Measurements from ENCODE around the gene LARGE1.

DNA sequence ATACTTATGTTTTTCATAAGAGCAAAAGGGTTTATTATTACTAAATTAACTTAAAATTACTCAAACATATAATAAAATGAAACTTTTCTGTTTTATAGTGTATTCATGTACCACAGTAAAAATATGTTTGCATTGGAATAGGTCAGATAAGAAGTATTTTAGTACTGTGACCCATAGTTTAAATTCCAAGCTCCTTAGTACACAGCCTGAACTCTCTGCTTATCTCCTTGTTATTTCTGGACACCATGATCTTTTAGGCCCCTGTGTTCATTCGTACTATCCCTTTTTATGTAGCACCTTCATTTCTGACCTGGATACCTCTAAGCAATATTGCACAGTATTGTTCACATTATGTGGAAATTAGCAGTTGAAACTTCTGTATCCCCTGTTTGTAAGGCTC lies 565.3 kb downstream of the LARGE1 start:
- TF ChIP-seq POLR2AphosphoS5 (IDR thresholded peaks at IDR 0.05; ENCODE audit: low read depth, low read length), result no peak
- TF ChIP-seq, protein P1, sequence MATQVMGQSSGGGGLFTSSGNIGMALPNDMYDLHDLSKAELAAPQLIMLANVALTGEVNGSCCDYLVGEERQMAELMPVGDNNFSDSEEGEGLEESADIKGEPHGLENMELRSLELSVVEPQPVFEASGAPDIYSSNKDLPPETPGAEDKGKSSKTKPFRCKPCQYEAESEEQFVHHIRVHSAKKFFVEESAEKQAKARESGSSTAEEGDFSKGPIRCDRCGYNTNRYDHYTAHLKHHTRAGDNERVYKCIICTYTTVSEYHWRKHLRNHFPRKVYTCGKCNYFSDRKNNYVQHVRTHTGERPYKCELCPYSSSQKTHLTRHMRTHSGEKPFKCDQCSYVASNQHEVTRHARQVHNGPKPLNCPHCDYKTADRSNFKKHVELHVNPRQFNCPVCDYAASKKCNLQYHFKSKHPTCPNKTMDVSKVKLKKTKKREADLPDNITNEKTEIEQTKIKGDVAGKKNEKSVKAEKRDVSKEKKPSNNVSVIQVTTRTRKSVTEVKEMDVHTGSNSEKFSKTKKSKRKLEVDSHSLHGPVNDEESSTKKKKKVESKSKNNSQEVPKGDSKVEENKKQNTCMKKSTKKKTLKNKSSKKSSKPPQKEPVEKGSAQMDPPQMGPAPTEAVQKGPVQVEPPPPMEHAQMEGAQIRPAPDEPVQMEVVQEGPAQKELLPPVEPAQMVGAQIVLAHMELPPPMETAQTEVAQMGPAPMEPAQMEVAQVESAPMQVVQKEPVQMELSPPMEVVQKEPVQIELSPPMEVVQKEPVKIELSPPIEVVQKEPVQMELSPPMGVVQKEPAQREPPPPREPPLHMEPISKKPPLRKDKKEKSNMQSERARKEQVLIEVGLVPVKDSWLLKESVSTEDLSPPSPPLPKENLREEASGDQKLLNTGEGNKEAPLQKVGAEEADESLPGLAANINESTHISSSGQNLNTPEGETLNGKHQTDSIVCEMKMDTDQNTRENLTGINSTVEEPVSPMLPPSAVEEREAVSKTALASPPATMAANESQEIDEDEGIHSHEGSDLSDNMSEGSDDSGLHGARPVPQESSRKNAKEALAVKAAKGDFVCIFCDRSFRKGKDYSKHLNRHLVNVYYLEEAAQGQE (IDR thresholded peaks at IDR 0.05; ENCODE audit: insufficient read depth in 1 of 2, low read depth in 2 of 2, low read length in 2 of 2), result no peak
